Gastroesophageal sphincter (tissue), 3 donors: ENCODE results near the gene CDC42EP4.

Experiments
- CTCF ChIP-seq, 4 experiments: fragments of 200-600 bp in 2 of 4; fragments of 450-650 bp in 2 of 4; sonication (generic) in 1 of 4; IDR thresholded peaks; one replicate each; pipeline ENCODE4 v1.5.1; 2017 to 2019; ENCODE audit warnings: antibody characterized with exemption in 4 of 4, mild to moderate bottlenecking in 2 of 4, moderate library complexity in 2 of 4
- POLR2A ChIP-seq, 2 donors: fragments of 450-650 bp; IDR thresholded peaks; one replicate each; pipeline ENCODE4 v1.6.1; 2017; ENCODE audit warnings: antibody characterized with exemption in 2 of 2, mild to moderate bottlenecking in 2 of 2, moderate library complexity in 1 of 2

GRCh38 chr17:73281928-73282327 lies 29.9 kb downstream of the CDC42EP4 start:
- TF ChIP-seq POLR2A (IDR thresholded peaks at IDR 0.05), result no peak
- no peak for TF ChIP-seq CTCF (IDR thresholded peaks at IDR 0.05)
